Activated CD4-positive, alpha-beta T cell treated with anti-CD3 and anti-CD28 coated beads, Interleukin-2, amount 50 U/mL, for 1 hour (primary cell): Measurements from ENCODE around the gene PNN.
A peak's percentile ranks its signal among the peaks of the same experiment; 100 is the strongest.
"Not testable (repeated sequence)": the region's sequence is repeated elsewhere in the genome, so short reads cannot be mapped to it uniquely, and the experiment has no call there.

Experiments used
- DNase-seq: peaks from one replicate; pipeline ENCODE4 v3.0.0-alpha.2; 2020

Gene PNN

GRCh38 chr14:39174560-39175444 is at the start of gene PNN:
PNN (plus strand) TSS chr14:39175254; CDS start chr14:39175280, 26 bp downstream.
- peak; percentile 93 for DNase-seq

DNA sequence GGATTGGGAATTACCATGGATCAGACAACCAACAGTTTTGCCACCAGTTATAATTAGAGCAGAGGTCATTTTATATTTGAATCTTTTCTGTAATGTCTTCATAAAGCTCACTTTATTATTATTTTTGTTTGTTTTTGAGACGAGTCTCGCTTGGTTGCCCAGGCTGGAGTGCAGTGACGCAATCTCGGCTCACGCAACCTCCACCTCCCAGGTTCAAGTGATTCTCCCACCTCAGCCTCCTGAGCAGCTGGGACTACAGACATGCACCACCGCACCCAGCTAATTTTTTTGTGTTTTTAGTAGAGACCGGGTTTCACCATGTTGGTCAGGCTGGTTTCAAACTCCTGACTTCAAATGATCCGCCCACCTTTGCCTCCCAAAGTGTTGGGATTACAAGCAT is 37.2 kb upstream of the PNN start:
- not testable (repeated sequence) for DNase-seq

DNA sequence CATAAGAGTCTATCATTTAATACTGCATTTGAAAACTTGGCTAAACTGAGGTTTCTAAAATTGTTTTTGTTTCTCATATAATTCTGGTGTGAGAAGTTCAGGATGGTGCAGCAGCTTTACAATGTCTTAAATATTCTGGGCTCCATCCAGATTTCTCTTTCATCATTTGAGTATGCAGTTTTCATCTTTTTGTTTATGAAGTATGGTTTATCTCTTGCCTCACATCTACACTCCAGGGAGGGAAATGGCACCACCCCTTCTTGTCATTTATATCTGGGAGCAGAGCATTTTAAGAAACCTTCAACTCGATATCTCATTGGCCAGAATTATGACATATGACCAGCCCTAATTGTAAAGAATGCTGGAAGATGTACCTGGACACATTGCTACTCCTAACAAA is 36.6 kb upstream of the PNN start:
- no peak for DNase-seq

- no peak for DNase-seq
These were observed 34.9 kb upstream of the PNN start for GRCh38 chr14:39140170-39140569.

DNA sequence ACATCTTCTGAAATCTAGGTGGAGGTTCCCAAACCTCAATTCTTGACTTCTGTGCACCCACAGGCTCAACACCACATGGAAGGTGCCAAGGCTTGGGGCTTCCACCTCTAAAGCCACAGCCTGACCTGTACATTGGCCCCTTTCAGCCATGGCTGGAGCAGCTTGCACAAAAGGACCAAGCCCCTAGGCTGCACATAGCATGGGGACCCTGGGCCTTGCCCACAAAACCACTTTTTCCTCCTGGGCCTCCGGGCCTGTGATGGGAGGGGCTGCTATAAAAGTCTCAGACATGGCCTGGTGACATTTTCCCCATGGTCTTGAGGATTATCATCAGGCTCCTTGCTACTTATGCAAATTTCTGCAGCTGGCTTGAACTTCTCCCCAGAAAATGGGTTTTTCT is 33.4 kb upstream of the PNN start:
- DNase-seq = not testable (repeated sequence)

DNA sequence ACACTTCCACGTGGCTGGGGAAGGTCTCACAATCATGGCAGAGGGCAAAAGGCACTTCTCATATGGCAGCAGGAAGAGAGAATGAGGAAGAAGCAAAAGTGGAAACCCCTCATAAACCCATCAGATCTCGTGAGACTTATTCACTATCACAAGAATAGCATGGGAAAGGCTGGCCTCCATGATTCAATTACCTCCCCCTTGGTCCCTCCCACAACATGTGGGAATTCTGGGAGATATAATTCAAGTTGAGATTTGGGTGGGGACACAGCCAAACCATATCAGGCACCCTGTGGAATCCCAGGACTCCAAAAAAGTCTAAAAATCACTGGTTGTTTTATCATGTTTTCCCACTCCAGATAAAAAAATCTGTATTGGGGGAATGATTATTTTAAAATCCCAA is 31.8 kb upstream of the PNN start:
- not testable (repeated sequence) for DNase-seq

GRCh38 chr14:39145266-39145966 is 29.6 kb upstream of the PNN start:
- DNase-seq = no peak

DNA sequence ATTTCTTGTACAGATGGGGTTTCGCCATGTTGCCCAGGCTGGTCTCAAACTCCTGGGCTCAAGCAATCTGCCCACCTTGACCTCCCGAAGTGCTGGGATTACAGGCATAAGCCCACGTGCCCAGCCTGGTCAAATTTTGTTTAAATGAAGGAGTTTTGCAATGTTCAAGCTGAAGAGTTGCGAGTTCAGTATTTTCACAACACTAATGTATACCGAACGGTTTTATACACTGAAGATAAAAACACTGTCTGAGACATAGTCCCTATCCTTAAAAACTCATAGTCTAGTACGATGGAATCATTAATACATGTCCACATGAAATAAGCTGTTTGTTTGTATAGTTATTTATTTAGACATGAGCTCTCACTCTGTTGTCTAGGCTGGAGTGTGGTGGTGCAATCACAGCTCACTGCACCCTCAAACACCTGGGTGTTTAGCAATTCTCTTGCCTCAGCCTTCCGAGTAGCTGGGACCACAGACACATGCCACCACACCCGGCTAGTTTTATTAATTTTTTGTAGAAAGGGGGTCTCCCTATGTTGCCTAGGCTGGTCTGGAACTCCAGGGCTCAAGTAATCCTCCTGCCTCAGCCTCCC is 20.4 kb upstream of the PNN start:
- DNase-seq = no peak

DNA sequence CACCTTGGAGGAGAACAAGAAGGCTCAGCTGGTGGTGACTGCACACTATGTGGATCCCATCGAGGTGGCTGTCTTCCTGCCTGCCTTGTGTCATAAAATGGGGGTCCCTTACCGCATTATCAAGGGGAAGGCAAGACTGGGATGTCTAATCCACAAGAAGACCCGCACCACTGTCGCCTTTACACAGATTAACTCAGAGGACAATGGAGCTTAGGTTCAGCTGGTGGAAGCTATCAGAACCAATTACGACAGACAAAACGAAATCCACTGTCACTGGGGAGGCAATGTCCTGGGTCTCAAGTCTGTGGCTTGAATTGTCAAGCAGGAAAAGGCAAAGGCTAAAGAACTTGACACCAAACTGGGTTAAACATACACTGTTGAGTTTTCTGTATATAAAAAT is 17.6 kb upstream of the PNN start:
- DNase-seq = no peak

DNA sequence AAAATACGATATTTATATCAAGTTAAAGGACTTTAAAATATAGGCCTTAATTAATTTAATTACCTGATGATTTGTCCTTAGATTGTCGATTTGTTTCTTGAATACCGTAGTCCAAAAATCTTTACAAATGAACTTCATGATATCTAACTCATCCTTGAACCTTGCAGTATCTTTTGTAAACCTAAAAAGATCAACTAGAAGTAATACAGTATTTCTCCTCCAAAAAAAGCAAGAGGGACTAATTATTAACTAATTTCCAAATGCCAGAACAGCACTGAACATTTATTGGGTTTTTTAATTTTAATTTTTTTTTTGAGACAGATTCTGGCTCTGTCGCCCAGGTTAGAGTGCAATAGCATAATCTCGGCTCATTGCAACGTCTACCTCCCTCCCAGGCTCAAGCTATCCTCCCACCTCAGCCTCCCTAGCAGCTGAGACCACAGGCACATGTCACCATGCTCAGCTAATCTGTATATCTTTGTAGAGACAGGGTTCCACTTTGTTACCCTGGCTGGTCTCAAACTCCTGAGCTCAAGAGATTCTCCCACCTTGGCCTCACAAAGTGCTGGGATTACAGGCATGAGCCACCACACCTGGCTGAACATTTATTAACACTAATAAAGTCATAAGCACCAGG is 16.7 kb upstream of the PNN start:
- no peak for DNase-seq

GRCh38 chr14:39160494-39160893 is 14.6 kb upstream of the PNN start:
- no peak for DNase-seq

- not testable (repeated sequence) for DNase-seq
These were observed 7.2 kb upstream of the PNN start for GRCh38 chr14:39167797-39168320.

- DNase-seq = no peak
These were observed 6.5 kb upstream of the PNN start for GRCh38 chr14:39168591-39168990.

DNA sequence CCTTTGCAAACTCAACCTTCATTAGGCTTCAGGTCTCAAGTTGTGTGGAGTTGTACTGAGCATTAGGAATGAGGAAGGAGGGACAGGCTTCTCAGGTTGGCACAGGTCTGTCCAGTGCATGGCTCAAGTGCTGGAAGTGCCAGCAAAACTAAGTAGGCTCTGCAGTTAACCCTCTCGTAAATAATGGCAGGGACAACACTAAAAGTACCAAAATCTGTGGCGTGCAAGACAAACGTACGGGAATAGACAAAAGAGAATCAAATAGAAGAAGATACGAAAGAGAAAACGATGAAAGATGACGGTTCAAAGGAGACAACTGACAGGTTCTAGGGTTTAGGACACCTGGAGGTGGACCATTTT is 5.5 kb upstream of the PNN start:
- no peak for DNase-seq

DNA sequence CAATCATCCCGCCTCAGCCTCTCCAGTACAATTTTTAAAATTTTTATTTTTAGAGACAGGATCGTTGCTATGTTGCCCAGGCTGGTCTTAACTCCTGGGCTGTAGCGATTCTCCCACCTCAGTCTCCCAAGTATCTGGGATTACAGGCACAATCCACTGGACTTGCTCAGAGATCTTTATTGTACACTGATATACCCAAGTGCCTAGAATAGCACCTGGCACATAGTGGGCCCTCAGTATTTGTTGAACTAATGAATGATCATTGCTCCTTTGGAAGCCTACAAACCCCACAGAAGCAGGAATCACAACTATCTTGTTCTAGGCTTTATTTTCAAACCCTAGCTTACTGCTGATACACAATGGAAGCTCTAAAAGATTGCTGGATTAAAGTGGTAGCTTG is 1.9 kb upstream of the PNN start:
- no peak for DNase-seq

- DNase-seq = no peak
These were observed 600 bp downstream of the PNN start for GRCh38 chr14:39175445-39176262.

GRCh38 chr14:39176263-39177167 is 1.5 kb downstream of the PNN start:
- no peak for DNase-seq

- DNase-seq = no peak
These were observed 2.1 kb downstream of the PNN start for GRCh38 chr14:39177168-39177545.

DNA sequence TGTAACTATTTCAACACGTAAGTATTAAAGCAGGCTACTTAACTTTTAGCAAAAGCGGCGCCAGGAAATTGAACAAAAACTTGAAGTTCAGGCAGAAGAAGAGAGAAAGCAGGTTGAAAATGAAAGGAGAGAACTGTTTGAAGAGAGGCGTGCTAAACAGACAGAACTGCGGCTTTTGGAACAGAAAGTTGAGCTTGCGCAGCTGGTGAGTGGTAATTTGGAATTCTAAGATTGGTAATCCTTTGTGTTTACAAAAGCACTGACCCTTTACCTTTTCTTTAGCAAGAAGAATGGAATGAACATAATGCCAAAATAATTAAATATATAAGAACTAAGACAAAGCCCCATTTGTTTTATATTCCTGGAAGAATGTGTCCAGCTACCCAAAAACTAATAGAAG is 4.0 kb downstream of the PNN start:
- no peak for DNase-seq

DNA sequence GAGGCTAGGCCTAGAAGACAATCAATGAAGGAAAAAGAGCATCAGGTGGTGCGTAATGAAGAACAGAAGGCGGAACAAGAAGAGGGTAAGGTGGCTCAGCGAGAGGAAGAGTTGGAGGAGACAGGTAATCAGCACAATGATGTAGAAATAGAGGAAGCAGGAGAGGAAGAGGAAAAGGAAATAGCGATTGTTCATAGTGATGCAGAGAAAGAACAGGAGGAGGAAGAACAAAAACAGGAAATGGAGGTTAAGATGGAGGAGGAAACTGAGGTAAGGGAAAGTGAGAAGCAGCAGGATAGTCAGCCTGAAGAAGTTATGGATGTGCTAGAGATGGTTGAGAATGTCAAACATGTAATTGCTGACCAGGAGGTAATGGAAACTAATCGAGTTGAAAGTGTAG is 5.5 kb downstream of the PNN start:
- no peak for DNase-seq

DNA sequence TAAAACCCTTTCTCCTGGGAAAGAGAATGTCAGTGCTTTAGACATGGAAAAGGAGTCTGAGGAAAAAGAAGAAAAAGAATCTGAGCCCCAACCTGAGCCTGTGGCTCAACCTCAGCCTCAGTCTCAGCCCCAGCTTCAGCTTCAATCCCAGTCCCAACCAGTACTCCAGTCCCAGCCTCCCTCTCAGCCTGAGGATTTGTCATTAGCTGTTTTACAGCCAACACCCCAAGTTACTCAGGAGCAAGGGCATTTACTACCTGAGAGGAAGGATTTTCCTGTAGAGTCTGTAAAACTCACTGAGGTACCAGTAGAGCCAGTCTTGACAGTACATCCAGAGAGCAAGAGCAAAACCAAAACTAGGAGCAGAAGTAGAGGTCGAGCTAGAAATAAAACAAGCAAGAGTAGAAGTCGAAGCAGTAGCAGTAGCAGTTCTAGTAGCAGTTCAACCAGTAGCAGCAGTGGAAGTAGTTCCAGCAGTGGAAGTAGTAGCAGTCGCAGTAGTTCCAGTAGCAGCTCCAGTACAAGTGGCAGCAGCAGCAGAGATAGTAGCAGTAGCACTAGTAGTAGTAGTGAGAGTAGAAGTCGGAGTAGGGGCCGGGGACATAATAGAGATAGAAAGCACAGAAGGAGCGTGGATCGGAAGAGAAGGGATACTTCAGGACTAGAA is 6.1 kb downstream of the PNN start:
- DNase-seq = no peak
